HG03108 (cell line): ENCODE measurements around the gene NDUFS3.

Experiments used
- ATAC-seq: cut with Tn5 transposase; IDR thresholded peaks from one replicate; pipeline ENCODE4 v1.9.1; 2021; ENCODE audit warnings: moderate library complexity; ENCODE audit not compliant: unreplicated experiment

The NDUFS3 gene

DNA sequence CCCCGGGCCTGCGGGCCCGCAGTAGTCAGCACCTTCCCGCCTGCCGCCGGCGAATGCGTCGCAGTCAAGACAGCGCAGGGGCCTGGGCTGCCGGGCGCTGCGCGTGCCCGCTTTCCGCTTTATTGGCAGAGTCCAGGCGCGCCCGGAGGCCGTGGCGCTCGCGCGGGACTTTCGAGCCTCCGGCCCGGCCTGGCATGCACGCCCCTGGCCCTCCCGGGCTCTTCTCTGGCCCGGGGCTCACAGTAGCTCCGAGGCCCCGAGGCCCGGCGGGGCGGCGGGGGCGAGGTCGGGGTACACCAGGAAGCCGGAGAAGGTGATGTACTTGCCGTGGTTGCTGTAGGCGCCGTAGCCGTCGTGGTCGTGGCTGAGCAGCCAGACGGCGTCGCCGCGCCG lies 10.7 kb downstream of the NDUFS3 start:
- ATAC-seq = no peak

DNA sequence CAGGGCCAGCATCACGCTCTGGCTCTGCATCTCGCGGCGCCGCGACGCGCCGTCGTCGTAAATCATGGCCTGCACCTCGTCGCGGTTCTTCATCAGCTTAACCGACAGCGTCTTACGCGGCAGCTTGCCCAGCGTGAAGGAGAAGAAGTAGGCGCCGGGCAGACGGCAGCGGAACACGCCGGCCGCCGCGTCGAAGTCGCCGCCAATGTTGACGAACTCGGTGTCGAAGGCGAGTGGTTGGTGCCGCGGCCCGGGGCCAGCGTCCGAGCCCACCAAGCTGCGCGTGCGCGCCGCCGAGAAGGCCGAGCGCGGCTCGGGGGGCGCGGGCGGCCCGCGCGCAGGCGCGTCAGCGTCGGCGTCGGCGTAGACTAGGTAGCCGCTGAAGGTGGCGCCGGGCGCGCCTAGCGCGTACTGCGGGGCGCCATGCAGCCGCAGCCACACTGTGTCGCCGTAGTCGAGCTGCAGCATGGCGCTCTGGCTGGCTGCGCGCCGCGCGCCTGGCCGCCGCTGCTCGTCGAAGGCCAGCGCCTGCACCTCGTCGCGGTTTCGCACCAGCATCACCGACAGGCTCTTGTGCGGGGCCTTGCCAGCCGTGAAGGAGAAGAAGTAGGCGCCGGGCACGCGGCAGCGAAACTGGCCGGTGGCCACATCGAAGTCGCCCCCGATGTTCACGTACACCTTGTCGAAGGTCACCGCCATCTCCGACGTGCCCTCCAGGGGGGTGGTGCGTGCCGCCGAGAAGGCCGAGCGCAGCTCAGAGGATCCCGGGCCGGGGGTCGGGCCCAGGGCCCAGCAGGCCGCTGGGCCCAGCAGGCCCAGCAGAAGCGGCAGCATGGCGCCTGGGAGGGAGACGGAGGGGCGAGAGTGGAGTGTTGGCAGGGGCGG lies 11.3 kb downstream of the NDUFS3 start:
- no peak for ATAC-seq

DNA sequence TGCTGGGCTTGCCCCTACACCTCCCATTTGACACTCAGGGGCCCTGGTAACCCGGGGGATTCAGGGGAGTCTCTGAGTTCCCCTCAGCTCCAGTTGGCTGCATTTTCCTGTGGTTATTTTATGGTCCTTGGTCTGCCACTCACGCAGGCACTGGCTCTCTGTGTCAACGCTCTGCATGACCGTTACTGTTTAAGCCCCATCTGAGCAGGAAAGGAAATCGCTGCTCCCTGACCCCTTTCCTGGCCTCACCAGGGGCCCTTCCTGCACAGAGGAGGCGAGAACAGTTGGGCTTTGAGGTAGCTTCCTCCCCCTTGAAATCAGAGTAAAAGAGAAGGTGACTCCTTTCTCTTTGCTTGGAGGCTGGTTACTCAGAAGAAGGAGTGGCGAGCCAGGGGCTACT lies 12.9 kb downstream of the NDUFS3 start:
- no peak for ATAC-seq

DNA sequence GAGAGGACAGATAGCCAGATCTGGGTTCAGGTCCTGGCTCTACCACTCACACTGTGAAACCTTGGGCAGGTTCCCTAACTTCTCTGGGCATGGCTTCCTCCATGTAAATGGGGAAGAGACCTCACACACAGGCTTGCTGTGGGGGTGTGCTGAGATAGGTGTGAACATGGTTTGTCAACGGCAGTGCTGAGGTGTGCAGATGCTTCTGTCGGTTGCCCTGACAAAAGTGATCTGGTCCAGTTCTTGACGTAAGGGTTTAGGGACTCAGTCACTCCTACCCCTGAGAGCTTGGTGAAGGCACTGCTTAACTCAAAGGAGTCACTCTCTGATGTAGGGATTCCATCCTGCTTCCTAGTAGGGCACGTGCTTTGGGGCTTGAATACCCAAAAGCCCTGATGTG lies 13.4 kb downstream of the NDUFS3 start:
- ATAC-seq = no peak

DNA sequence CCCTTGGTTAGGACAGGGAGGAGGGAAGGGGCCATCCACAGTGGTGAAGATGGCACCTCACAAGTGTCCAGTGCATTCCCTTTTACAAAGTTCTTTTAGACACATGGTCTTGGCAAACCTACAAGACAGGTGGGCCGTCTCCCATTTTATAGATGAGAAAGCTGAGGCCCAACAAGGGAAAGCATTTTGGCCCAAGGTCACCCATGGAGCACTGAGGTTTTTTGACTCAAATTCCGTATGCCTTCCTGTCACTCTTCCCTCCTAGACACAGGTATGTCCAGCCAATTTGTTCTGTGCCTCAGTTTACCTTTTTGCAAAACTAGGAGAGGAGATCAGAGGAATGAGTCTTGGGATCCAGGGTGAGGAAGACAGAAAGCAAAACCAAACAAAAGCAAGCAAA lies 14.1 kb downstream of the NDUFS3 start:
- ATAC-seq = no peak

DNA sequence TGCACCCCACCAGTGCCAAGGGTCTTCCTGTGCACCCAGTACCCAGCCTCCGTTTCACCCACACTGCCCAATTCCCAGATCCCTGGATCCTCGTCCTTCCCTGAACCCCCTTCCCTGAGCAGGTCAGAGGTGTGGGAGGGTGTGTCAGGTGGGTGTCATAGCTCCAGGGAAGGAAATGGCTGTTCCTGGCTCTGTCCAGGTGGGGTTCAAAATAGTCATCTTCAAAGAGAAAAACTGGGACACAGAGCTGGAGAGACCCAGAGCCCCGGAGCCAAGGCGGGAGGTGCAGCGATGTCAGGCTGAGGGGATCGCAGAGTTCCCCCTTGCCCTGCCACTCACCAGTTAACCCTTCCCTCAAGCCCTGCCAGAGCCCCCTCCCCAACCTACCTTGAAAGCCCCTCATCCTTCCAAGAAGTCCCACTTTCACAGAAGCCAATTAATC lies 14.6 kb downstream of the NDUFS3 start:
- ATAC-seq = no peak

DNA sequence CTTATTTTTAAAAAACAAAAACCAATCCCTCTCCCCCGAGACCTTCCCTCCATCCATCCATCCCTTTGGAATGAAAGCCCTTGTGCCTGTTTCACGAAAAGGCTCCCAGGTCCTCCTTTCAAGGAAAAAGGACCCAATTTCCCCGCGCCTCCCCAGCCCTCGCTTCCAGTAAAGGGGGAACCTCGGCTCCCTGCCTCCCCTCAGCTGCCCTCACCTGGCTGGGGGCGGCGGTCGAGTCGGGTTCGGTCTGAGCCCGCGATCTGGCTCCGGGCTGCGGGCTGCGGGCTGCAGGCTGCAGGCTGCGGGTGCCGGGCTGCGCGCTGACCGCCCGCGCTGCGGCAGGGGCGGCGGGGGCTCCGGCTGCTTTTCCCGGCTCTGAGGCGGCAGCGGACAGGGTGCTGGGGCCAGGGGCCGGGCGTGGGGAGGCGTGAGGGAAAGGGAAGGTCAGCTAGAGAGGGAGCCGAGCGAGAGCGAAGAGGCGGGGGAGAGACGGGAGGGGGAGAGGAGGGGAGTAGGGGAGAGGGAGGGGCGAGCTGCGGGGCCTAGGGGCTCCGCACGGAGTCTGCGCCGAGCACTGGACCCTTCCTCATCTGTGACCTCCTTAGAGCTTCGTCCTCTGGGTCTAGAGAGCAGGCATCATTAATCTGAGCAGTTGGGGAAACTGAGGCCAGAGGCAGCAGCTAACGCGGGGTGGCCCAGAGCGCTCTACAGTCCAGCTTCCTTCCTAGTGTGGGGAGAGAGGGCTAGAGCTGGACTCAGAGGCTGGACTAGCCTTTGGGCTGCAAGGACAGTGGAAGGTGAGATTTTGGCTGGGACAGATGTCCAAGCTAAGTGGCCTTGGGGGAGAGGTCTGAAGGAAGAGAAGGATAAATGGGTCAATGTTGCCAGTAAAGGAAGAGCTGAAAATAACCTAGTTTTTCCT lies 15.3 kb downstream of the NDUFS3 start, which contains the start of gene C1QTNF4:
TSS of gene C1QTNF4 (minus strand) at position 478 of the 922 bp plus-strand sequence. CDS start 3,601 bp downstream, outside the sequence.
- ATAC-seq = no peak

DNA sequence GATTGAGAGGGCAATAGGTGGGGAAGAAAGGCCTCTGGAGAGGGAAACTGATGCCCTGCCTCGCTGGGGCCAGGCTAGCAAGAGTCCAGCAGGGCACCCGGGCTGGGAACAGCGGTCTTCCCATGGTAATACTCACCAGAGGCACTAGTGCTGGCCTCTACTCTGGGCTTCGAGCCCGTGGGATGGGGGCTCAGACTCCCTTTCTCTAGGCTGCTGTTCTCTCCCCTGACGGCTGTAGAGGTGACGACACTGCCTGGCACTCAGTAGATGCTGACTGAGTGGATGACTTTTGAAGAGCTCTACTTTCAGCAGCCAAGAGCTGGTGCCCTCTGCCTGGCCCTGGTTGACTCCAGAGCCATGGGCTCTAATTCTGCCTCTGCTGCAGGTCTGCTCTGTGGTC lies 16.2 kb downstream of the NDUFS3 start:
- ATAC-seq = no peak

DNA sequence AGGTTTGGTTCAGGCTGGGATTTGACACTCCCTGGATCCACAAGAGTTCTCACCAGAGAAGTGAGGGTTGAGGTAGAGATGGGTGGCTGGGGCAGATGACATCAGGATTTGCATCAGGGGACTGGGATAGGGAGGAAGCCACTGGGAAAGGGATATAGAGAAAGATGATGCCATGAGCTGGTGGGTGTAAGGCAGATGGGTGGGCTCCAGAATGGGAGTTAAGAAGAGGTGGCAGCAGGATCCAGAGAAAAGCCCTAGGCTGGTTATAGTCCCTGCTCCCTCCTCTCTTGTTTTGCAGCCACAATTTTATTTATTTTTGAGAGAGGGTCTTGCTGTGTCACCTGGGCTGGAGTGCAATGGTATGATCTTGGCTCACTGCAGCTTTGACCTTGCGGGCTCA lies 17.1 kb downstream of the NDUFS3 start:
- no peak for ATAC-seq

DNA sequence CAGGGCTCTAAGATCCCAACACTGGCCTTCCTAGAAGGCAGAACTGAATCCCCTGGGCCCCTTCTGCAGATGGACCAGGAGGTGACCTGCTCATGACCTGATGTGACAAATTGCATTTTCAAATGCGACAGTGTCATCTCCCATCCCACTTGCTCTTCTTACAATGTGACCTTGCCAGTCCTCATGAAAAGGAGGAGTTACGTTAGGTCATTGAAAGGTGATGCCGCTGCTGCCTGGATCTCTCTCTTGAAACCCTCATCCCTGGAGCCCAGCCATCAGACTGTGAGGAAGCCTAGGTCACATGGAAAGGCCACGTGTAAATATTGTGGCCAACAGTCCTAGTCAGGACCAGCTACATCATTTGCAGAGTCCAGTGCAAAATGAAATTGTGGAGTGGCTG lies 21.0 kb downstream of the NDUFS3 start:
- no peak for ATAC-seq

DNA sequence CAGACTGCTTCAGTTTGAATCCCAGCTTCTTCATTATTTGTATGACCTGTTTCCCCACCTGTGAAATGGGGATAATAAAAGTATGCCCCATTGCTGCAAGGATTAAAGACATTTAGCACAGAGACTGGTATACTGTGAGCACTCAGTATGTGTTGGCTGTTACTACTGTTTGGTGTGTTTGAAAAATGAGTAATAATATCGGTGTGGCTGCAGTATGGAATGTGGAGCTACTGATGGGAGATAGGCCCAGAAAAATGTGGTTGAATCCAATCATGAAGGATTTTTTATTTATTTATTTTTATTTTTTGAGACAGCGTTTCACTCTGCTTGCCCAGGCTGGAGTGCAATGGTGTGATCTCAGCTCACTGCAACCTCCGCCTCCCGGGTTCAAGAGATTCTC lies 24.4 kb downstream of the NDUFS3 start:
- no peak for ATAC-seq

DNA sequence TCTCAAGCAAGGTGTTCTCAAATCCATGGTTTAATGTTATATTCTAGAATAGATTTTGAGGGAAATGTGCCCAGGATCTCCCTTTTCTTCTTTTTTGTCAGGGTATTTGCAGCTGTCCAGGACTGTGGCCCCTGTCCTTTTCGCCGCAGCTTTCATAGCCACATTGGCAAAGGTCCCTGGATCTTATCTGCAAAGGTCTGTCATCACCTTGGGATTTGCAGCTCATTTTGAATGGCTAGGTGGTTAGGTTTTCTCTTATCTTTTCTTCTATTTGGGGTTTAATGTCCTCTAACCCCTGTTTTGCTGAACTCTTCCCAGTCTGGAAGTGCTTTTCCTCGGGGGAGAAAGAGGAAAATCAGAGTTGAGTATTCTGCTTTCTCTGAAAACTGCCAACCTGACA lies 27.0 kb downstream of the NDUFS3 start:
- ATAC-seq = no peak

DNA sequence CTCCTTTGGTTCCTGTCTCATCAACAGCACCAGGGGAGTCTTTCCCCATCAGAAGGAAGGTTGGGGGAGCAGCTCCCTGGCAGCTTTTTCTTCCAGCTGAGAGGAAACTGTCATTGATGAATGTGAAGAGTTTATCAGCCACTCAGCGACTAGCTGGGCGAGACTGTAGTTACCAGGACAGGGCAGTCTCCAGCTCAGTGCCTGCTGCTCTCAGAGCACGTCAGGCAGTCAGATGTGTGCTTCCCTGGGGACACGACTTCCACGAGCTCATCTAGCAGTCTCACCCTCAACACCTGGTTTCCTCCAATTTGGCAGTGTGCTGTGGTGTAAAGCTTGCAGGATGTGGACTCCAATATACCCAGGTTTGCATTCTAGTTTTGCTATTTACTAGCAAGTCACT lies 27.9 kb downstream of the NDUFS3 start:
- ATAC-seq = no peak

DNA sequence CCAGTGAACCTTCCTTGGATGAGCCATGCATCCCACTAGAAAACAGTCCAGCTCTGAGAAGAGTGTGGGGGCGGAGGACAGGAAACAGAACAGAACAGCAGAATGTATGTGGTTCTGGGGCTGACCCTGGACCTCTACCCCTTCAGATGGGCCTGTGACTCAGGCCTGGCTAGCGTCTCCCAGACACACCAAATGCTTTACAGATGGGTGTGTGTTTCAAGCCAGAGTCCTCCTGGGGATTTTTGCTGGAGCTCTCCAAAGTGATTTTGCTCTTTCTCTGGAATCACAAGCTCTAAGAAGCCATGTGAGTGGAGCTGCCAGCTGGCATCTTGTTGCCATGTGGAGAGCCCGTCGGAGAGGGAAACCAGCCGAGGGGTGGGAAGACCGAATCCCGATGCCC lies 28.5 kb downstream of the NDUFS3 start:
- no peak for ATAC-seq

DNA sequence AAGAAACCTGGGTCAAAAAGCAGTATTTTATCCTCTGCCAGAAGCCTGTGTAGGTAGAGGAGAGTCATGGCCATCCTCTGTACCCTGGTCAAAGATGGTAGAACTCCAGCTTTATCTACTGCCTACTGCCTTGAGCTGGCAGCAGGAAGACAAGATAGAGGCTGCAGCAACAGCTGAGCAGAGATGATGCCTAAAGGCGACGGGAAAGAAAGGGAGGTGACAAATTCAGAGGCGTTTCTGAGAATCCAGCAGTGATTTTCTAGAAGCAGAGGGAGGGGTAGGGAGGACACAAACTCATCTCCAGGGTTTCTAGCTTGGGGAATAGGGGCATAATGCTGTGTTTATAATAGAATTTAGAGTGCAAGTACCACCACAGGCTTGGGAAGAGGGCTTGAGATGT lies 30.8 kb downstream of the NDUFS3 start:
- ATAC-seq = no peak

DNA sequence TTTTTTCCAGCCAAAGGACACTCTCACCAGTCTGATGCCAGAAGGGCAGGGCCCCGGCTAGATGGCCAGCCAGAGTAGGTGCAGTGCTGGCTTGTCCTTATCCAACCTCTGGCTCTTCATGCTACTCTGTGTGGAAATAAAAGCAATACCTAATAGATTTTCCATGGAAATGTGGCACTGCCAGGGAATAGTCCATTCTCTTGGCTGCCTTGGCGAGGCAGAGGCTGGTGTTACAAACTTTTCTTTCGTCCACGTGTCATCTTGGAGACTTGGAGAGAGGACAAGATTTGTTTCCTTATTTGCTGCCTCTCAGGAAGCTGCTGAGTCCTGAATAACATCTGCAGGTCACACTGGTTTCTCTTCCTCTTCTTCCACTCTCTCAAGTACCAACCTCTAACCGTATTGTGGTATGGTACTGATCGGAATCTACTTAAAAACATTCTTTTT lies 32.5 kb downstream of the NDUFS3 start:
- ATAC-seq = peak; percentile 81

DNA sequence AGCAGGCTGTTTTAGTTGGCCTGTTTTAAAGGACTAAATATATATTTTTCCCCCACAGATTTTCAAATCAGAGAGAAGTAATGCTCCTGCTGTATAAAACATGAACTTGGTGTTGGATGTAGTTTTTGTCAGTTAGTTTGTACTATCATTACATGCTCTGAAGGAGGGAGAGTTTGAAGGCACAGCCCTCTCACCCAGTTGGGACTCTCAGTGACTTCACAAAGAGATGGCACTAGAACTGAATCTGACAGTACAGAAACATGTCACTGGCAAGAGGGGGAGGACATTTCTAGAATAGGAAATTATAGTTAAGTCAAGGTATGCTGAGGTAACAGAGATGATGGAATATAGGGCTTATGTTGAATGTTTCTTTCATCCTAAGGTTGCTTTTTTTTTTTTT lies 36.4 kb downstream of the NDUFS3 start:
- no peak for ATAC-seq

DNA sequence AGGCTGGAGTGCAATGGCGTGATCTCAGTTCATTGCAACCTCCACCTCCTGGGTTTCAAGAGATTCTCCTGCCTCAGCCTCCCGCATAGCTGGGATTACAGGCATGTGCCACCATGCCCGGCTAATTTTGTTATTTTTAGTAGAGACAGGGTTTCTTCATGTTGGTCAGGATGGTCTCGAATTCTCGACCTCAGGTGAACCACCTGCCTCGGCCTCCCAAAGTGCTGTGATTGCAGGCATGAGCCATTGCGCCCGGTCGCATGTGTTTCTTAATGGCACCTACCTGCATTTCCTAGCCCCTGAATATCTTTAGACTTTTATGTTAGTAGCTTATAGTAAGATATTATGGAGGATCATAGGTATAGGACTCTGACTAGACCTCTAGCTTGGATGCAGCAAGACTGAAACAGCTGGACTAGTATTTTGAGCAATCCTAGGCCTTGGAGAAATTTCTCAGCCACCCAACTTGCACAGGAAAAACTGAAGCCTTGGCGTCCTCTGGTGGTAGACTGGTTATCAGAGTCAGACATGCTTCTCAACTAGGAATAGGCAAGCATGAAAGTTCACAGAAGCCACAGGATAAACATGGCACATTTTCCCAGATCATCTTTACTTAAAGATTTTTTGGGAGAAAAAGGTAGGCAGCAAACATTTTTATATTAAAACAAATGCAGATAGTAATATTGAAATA lies 38.0 kb downstream of the NDUFS3 start:
- ATAC-seq = no peak

DNA sequence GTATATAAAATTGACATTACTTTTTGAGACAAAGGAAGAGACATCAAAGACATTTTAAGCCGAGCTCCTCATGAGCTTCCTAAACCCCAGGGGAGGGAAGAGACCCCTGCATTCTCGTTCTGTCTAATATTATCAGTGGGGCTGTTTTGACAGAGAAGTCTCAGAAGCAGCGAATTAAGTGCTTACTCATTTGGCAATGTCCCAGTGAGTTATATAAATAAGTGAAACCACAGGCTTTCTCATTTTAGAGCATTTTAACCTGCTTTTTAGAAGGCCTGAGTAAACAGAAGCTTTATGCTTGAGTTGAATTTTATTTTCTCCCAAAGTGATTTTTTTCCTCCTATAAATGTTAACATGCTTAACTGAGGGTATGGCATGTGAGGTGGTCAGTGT lies 38.5 kb downstream of the NDUFS3 start:
- ATAC-seq = no peak

DNA sequence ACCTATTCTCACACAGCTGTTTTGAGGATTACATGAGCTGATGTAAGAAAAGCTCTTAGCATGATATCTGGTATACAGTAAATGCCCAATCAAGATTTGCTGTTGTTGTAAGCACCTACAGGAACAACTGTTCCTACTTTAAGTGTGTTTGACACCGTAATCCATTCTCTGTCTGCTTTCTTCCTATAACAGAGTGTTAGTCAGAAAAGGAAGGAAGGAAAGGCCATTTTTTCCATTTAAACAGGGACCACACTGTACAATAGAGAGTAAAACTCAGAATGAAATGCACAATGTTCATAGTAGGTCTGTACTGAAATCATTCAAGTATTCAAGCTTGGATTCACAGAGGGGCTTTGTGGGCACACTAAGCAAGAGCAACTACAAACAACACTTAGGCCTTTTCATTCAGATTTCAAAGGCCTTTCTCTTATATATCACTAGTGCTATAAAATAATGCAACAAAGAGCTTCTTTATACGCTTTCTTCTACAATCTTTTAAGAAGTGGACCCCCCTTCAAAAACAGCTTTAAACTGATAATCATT lies 42.0 kb downstream of the NDUFS3 start:
- ATAC-seq = no peak

DNA sequence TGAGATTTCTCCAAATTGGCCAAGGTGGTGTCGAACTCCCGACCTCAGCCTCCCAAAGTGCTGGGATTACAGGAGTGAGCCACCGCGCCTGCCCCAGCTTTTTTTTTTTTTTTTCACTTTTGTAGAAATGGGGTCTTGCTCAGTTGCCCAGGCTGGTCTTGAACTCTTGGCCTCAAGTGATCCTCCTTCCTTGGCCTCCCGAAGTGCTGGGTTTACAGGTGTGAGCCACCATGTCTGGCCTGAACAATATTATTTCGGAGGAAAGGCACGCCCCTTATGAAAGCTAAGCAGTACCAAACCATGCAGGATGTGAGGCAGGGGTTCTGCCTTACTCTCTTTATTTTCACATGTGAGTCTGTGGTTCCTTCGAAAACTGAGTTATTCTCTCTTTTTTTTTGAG lies 47.4 kb downstream of the NDUFS3 start:
- no peak for ATAC-seq
